IMR-90 (cell line): ENCODE measurements around the gene FUBP1.

Experiments used
- BHLHE40 ChIP-seq: fragments of 150-350 bp; IDR thresholded peaks from 2 replicates; pipeline ENCODE4 v1.6.1; 2016; ENCODE audit warnings: mild to moderate bottlenecking, low read depth, low read length
- CEBPB ChIP-seq: IDR thresholded peaks from 2 replicates; pipeline ENCODE4 v1.6.1; 2012; ENCODE audit warnings: low read depth, low read length, improper control_type of control experiment
- CHD1 ChIP-seq: IDR thresholded peaks from 2 replicates; pipeline ENCODE4 v1.6.1; 2012; ENCODE audit warnings: low read depth, low read length, improper control_type of control experiment
- CTCF ChIP-seq: conservative IDR thresholded peaks from 2 replicates; pipeline ENCODE4 v1.5.1; 2012; ENCODE audit warnings: mild to moderate bottlenecking, low read depth, low read length, improper control_type of control experiment
- FOS ChIP-seq: fragments of 150-350 bp; IDR thresholded peaks from 2 replicates; pipeline ENCODE4 v1.6.1; 2016; ENCODE audit warnings: low read depth, low read length
- MXI1 ChIP-seq: IDR thresholded peaks from 2 replicates; pipeline ENCODE4 v1.6.1; 2012; ENCODE audit warnings: low read depth, mild to moderate bottlenecking, low read length, moderate library complexity, borderline replicate concordance
- POLR2A ChIP-seq: IDR thresholded peaks from 2 replicates; pipeline ENCODE4 v1.6.1; 2012; ENCODE audit warnings: mild to moderate bottlenecking, low read depth, low read length
- RAD21 ChIP-seq: IDR thresholded peaks from 2 replicates; pipeline ENCODE4 v1.6.1; 2012; ENCODE audit warnings: low read length, improper control_type of control experiment
- RCOR1 ChIP-seq: IDR thresholded peaks from 2 replicates; pipeline ENCODE4 v1.6.1; 2012; ENCODE audit warnings: mild to moderate bottlenecking, low read length, improper control_type of control experiment; ENCODE audit not compliant: insufficient replicate concordance
- RFX5 ChIP-seq: IDR thresholded peaks from 2 replicates; pipeline ENCODE4 v1.8.0; 2012; ENCODE audit warnings: low read depth, mild to moderate bottlenecking, low read length, moderate library complexity
- SMC3 ChIP-seq: fragments of 150-350 bp; IDR thresholded peaks from 2 replicates; pipeline ENCODE4 v1.6.1; 2016; ENCODE audit warnings: low read depth, mild to moderate bottlenecking, antibody characterized with exemption, low read length, moderate library complexity
- USF2 ChIP-seq: fragments of 150-350 bp; IDR thresholded peaks from 2 replicates; pipeline ENCODE4 v1.6.1; 2017; ENCODE audit warnings: mild to moderate bottlenecking, antibody characterized with exemption, low read length, low read depth
- TF ChIP-seq, protein P1 (sequence below): fragments of 150-350 bp; IDR thresholded peaks from 2 replicates; pipeline ENCODE4 v1.6.1; 2016; ENCODE audit warnings: low read depth, mild to moderate bottlenecking, low read length, moderate library complexity, borderline replicate concordance

DNA sequence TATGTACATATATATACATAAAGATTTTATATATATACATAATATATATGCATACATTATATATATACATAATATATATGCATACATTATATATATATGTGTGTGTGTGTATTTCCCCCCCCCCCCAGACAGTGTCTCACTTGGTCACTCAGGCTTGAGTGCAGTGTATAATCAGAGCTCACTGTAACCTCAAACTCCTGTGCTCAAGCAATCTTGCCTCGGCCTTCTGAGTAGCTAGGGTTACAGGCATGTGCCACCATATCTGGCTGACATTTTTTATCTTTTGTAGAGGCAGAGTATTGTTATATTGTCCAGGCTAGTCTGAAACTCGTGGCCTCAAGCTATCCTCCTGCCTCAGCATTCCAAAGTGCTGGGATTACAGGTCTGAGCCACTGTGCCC is 9.0 kb upstream of the FUBP1 start:
- no peak for TF ChIP-seq RFX5
- no peak for TF ChIP-seq POLR2A
- no peak for TF ChIP-seq CTCF
- TF ChIP-seq, protein P1, sequence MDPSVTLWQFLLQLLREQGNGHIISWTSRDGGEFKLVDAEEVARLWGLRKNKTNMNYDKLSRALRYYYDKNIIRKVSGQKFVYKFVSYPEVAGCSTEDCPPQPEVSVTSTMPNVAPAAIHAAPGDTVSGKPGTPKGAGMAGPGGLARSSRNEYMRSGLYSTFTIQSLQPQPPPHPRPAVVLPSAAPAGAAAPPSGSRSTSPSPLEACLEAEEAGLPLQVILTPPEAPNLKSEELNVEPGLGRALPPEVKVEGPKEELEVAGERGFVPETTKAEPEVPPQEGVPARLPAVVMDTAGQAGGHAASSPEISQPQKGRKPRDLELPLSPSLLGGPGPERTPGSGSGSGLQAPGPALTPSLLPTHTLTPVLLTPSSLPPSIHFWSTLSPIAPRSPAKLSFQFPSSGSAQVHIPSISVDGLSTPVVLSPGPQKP, result no peak
- TF ChIP-seq RAD21, result no peak
- no peak for TF ChIP-seq CEBPB
- TF ChIP-seq CHD1, result no peak
- TF ChIP-seq BHLHE40, result no peak
- no peak for TF ChIP-seq SMC3
- TF ChIP-seq FOS, result no peak
- no peak for TF ChIP-seq USF2
- no peak for TF ChIP-seq MXI1
- no peak for TF ChIP-seq RCOR1
